K562 (cell line): ENCODE results near the gene EVI5.

Source experiments
- HEY1 ChIP-seq: fragments of 250-450 bp; sonication (Bioruptor Pico); IDR thresholded peaks from 2 replicates; pipeline ENCODE4 v1.5.0; 2020; ENCODE audit warnings: mild to moderate bottlenecking, moderate library complexity, borderline replicate concordance
- TAF1 ChIP-seq: IDR thresholded peaks from 2 replicates; pipeline ENCODE4 v1.6.1; 2011; ENCODE audit warnings: mild to moderate bottlenecking, low read length, moderate library complexity; ENCODE audit not compliant: insufficient read depth, control insufficient read depth, severe bottlenecking; ENCODE audit errors: extremely low read depth
- TRIM28 ChIP-seq: fragments of 450-650 bp; IDR thresholded peaks from 2 replicates; pipeline ENCODE4 v1.6.1; 2017
- TF ChIP-seq, protein P1 (sequence below), 3 experiments: IDR thresholded peaks in 2 of 3; conservative IDR thresholded peaks in 1 of 3; 2 replicates each; pipeline ENCODE4 v1.5.1; 2011 to 2012; ENCODE audit warnings: low read length in 3 of 3, mild to moderate bottlenecking in 3 of 3, control low read depth in 2 of 3, improper control_type of control experiment in 1 of 3, inconsistent platforms in 1 of 3, low read depth in 1 of 3, mixed read lengths in 1 of 3, moderate library complexity in 1 of 3; ENCODE audit not compliant: insufficient read depth in 2 of 3

DNA sequence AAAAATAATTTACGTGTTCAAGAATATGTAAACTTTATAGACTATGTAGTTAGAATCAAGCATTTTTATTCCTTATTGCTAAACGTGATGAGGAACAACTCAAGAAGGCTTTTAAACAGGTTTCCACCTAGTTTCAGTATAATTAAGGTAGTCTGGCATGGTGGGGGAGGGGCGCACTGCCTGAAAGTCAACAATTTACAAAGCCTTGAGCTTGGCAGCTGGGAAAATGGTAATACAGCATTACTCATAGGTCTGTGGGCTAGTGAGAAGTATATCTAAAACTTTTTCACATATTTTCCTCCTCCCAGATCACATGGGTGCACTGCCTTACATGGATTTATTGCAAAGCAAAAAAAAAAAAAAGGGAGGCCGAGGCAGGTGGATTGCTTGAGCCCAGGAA is 75.2 kb downstream of the EVI5 start:
- TF ChIP-seq, protein P1, sequence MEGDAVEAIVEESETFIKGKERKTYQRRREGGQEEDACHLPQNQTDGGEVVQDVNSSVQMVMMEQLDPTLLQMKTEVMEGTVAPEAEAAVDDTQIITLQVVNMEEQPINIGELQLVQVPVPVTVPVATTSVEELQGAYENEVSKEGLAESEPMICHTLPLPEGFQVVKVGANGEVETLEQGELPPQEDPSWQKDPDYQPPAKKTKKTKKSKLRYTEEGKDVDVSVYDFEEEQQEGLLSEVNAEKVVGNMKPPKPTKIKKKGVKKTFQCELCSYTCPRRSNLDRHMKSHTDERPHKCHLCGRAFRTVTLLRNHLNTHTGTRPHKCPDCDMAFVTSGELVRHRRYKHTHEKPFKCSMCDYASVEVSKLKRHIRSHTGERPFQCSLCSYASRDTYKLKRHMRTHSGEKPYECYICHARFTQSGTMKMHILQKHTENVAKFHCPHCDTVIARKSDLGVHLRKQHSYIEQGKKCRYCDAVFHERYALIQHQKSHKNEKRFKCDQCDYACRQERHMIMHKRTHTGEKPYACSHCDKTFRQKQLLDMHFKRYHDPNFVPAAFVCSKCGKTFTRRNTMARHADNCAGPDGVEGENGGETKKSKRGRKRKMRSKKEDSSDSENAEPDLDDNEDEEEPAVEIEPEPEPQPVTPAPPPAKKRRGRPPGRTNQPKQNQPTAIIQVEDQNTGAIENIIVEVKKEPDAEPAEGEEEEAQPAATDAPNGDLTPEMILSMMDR (IDR thresholded peaks at IDR 0.05 in 2 of 3, conservative IDR thresholded peaks at IDR 0.05 in 1 of 3; ENCODE audit: insufficient read depth in 2 of 3, low read depth in 1 of 3, low read length in 3 of 3) = no peak
- TF ChIP-seq TAF1 (no peak), TRIM28 (no peak), HEY1 (CRISPR knock-in tag) (no peak)
